A673 (cell line): ENCODE data around the gene VIM. TPM values are rescaled to one million over a fixed set of nuclear protein-coding genes. Genes with fewer than 3 reads are reported as not detected.
"Not testable (repeated sequence)": the region's sequence is repeated elsewhere in the genome, so short reads cannot be mapped to it uniquely, and the experiment has no call there.

Experiments
- BruUV-seq: library from RNA; stranded (reverse); fragments of 400-500 nt; replicated peaks from 2 replicates; lab custom pipeline; 2021; lab: Mats Ljungman, UMichigan
- CTCF ChIA-PET: fragments of 300-600 bp; sonication (Branson Sonifier 250); formaldehyde crosslinking; loops from one replicate; lab custom pipeline; 2022; ENCODE audit warnings: antibody characterized with exemption; lab: Charles Lee
- POLR2A ChIA-PET: fragments of 300-600 bp; sonication (Branson Sonifier 250); formaldehyde crosslinking; loops from one replicate; lab custom pipeline; 2022; ENCODE audit warnings: antibody characterized with exemption; ENCODE audit not compliant: low non-redundant PET; lab: Charles Lee
- DNase-seq: peaks from one replicate; pipeline ENCODE4 v3.0.0-alpha.2; 2015; ENCODE audit warnings: low spot score
- H3K27ac ChIP-seq: fragments of 200-600 bp; sonication (generic); 2 replicates; pipeline ENCODE4 v1.5.1; 2016; ENCODE audit warnings: mixed run types, low read depth, mild to moderate bottlenecking, mixed read lengths, antibody characterized with exemption, low read length; ENCODE audit not compliant: poor library complexity, severe bottlenecking
- H3K27me3 ChIP-seq: fragments of 200-600 bp; sonication (generic); replicated peaks from 2 replicates; pipeline ENCODE4 v1.6.1; 2017; ENCODE audit warnings: mixed run types, low read depth, mild to moderate bottlenecking, mixed read lengths, antibody characterized with exemption, low read length; ENCODE audit not compliant: insufficient read depth, poor library complexity
- H3K36me3 ChIP-seq: fragments of 200-600 bp; sonication (generic); 2 replicates; pipeline ENCODE4 v1.6.1; 2016; ENCODE audit warnings: mixed run types, mild to moderate bottlenecking, mixed read lengths, antibody characterized with exemption, low read length; ENCODE audit not compliant: insufficient read depth, poor library complexity, severe bottlenecking
- H3K4me1 ChIP-seq: fragments of 200-600 bp; sonication (generic); 2 replicates; pipeline ENCODE4 v1.6.1; 2017; ENCODE audit warnings: mixed run types, mild to moderate bottlenecking, mixed read lengths, antibody characterized with exemption, low read length; ENCODE audit not compliant: insufficient read depth, poor library complexity, severe bottlenecking
- H3K4me3 ChIP-seq: fragments of 200-600 bp; sonication (generic); 2 replicates; pipeline ENCODE4 v1.5.1; 2016; ENCODE audit warnings: low read depth, mixed run types, mild to moderate bottlenecking, mixed read lengths, low read length; ENCODE audit not compliant: poor library complexity, severe bottlenecking
- H3K9me3 ChIP-seq: fragments of 200-600 bp; sonication (generic); 2 replicates; pipeline ENCODE4 v1.6.1; 2016; ENCODE audit warnings: mixed run types, low read depth, mild to moderate bottlenecking, mixed read lengths, antibody characterized with exemption, low read length; ENCODE audit not compliant: poor library complexity, severe bottlenecking
- CTCF ChIP-seq: fragments of 300-800, 200-600 bp; sonication (generic); conservative IDR thresholded peaks from 2 replicates; pipeline ENCODE4 v1.5.1; 2017; ENCODE audit warnings: low read depth, mild to moderate bottlenecking, antibody characterized with exemption, low read length, moderate library complexity, mixed read lengths
- EZH2 ChIP-seq: fragments of 200-600 bp; sonication (generic); IDR thresholded peaks from 2 replicates; pipeline ENCODE4 v1.6.1; 2017; ENCODE audit warnings: borderline replicate concordance, low read depth, mild to moderate bottlenecking, mixed read lengths, antibody characterized with exemption, low read length; ENCODE audit not compliant: poor library complexity, severe bottlenecking
- intact Hi-C: fragments of 100-400 bp; cut with micrococcal nuclease; formaldehyde crosslinking; loops from one replicate; pipeline ENCODE4 v1.10.0; 2022; ENCODE audit not compliant: unreplicated experiment
- total RNA-seq: library from RNA; stranded (reverse); gene quantifications from 2 replicates; pipeline ENCODE4 v1.2.3, GENCODE V29; 2021

Gene VIM
- total RNA-seq, 1 experiment from 2014 or later = 1,873 TPM

- DNase-seq = no peak
- Histone ChIP-seq H3K9me3 (peaks cover 20% of the 10 kb centered on the region), H3K27me3 (peaks cover 8% of the 10 kb centered on the region), H3K4me3 (no peak overlapping the region), H3K27ac (no peak overlapping the region), H3K4me1 (no peaks in the 10 kb centered on the region), H3K36me3 (no peaks in the 10 kb centered on the region)
- POLR2A ChIA-PET = no interaction called here
- BruUV-seq = no TSS peak
- CTCF ChIA-PET = no interaction called here
- TF ChIP-seq CTCF = no peak
- no peak for TF ChIP-seq EZH2
- intact Hi-C loops = no loop called here
These were observed 37.4 kb downstream of the VIM start for GRCh38 chr10:17265468-17265867.

- H3K9me3 ChIP-seq = peaks cover 20% of the 10 kb centered on the region
- H3K27me3 ChIP-seq, BruUV-seq, H3K4me3 ChIP-seq, H3K27ac ChIP-seq, intact Hi-C loops, H3K4me1 ChIP-seq, DNase-seq, H3K36me3 ChIP-seq, CTCF ChIA-PET: not testable (repeated sequence)
- POLR2A ChIA-PET = interaction anchor here (0.6 kb wide), 1 partner anchor 434 kb away, joined by 3 read pairs; no protein-coding TSS in a partner anchor
These were observed 38.5 kb downstream of the VIM start for GRCh38 chr10:17266549-17266948.

- Histone ChIP-seq H3K4me1 (no peaks in the 10 kb centered on the region), H3K27ac (no peak overlapping the region), H3K27me3 (peaks cover 8% of the 10 kb centered on the region), H3K36me3 (no peaks in the 10 kb centered on the region), H3K9me3 (no peaks in the 10 kb centered on the region), H3K4me3 (no peak overlapping the region)
- BruUV-seq = no TSS peak
- ChIA-PET POLR2A (no interaction called here), CTCF (no interaction called here)
- DNase-seq = no peak
- intact Hi-C loops = no loop called here
- TF ChIP-seq EZH2 (no peak), CTCF (no peak)
These were observed 44.6 kb downstream of the VIM start for GRCh38 chr10:17272648-17273047.

GRCh38 chr10:17273403-17273802, 45.4 kb downstream of the VIM start:
- Histone ChIP-seq H3K27me3 (peaks cover 8% of the 10 kb centered on the region), H3K9me3 (no peaks in the 10 kb centered on the region), H3K27ac (no peak overlapping the region), H3K36me3 (no peaks in the 10 kb centered on the region), H3K4me3 (no peak overlapping the region), H3K4me1 (no peaks in the 10 kb centered on the region)
- no TSS peak for BruUV-seq
- TF ChIP-seq CTCF (no peak), EZH2 (no peak)
- ChIA-PET CTCF (interaction anchor here (1.4 kb wide), 1 partner anchor 103 kb away, joined by 3 read pairs; no protein-coding TSS in a partner anchor), POLR2A (no interaction called here)
- intact Hi-C loops = no loop called here
- no peak for DNase-seq
